Measurements from ENCODE around the gene LAMB2. TPM values are rescaled to one million over a fixed set of nuclear protein-coding genes. Genes with fewer than 3 reads are reported as not detected.

The LAMB2 gene
- polyA plus RNA-seq, 1 donor = 325 TPM

Other genes starting within 250 kb of the LAMB2 start
- gene SLC25A20, start 234.2 kb downstream of the LAMB2 start, polyA plus RNA-seq (ENCODE audit: insufficient read length) = 16.3 TPM
- gene ARIH2, start 214.2 kb downstream of the LAMB2 start, polyA plus RNA-seq (ENCODE audit: insufficient read length) = 62.1 TPM
- 15.6 TPM for gene P4HTM, start 142.8 kb downstream of the LAMB2 start, polyA plus RNA-seq (ENCODE audit: insufficient read length)
- 121 TPM for gene WDR6, start 125.7 kb downstream of the LAMB2 start, polyA plus RNA-seq (ENCODE audit: insufficient read length)
- 32.8 TPM for gene DALRD3, start 114.5 kb downstream of the LAMB2 start, polyA plus RNA-seq (ENCODE audit: insufficient read length)
- gene NDUFAF3, start 110.9 kb downstream of the LAMB2 start, polyA plus RNA-seq (ENCODE audit: insufficient read length) = 55.2 TPM
- 230 TPM for gene IMPDH2, start 103.7 kb downstream of the LAMB2 start, polyA plus RNA-seq (ENCODE audit: insufficient read length)
- gene QRICH1, start 39.0 kb downstream of the LAMB2 start, polyA plus RNA-seq (ENCODE audit: insufficient read length) = 60.1 TPM
- gene QARS1, start 28.3 kb downstream of the LAMB2 start, polyA plus RNA-seq (ENCODE audit: insufficient read length) = 272 TPM
- 38.5 TPM for gene USP19, start 12.2 kb downstream of the LAMB2 start, polyA plus RNA-seq (ENCODE audit: insufficient read length)
- gene CCDC71, start 33.3 kb upstream of the LAMB2 start, polyA plus RNA-seq (ENCODE audit: insufficient read length) = 16.0 TPM
- gene KLHDC8B, start 38.5 kb upstream of the LAMB2 start, polyA plus RNA-seq (ENCODE audit: insufficient read length) = 84.0 TPM
- 10.3 TPM for gene C3orf62, start 144.2 kb upstream of the LAMB2 start, polyA plus RNA-seq (ENCODE audit: insufficient read length)
- 56.1 TPM for gene USP4, start 207.0 kb upstream of the LAMB2 start, polyA plus RNA-seq (ENCODE audit: insufficient read length)
- gene GPX1, start 225.3 kb upstream of the LAMB2 start, polyA plus RNA-seq (ENCODE audit: insufficient read length) = 146 TPM